Measurements from ENCODE around the gene PLCB3. TPM values are rescaled to one million over a fixed set of nuclear protein-coding genes. Genes with fewer than 3 reads are reported as not detected.

The PLCB3 gene
- total and polyA plus RNA-seq, 10 of the 15 experiments (the other 5 are each of a cell fraction or from before 2014, with no cell fraction given) = 0.03 to 10.3 (median 3.3) TPM

DNA sequence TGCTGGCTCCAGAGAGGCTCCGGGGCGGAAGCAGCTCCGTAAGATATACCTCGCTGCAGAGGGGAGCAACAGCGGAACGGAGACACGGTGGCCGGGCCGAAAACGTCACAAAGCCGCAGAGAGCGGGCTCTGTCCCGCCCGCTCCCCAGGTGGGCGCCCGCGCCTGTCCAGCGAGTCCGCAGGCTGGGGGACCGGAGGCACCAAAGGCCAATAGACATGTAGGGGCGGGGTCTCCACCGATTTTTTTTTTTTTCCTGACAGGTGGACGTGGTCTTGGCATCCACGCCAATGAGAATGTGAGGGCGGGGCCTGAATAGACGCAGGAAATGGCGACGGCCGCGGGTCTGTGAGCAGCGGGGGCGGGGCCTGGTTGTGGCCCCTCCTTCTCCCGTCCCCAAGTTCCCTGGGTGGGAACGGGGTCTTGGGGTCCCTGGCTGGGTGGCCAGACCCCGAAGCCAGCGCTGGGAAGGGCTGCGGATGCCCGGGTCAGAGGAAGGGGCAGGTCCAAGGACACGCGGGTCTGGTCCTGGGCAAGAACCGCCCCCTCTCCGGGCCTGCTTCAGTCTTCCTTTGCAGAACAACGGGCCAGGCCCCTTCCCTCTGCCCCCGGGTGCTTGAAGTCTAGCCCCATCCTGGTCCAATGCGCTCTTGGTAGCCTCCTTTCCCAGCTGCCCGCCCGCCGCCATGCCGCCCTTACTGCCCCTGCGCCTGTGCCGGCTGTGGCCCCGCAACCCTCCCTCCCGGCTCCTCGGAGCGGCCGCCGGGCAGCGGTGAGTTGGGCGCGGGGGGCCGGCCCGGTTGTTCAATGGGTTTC is 21.0 kb upstream of the PLCB3 start, which contains the start of gene DNAJC4 (continued):
- TF ChIP-seq, protein P1, sequence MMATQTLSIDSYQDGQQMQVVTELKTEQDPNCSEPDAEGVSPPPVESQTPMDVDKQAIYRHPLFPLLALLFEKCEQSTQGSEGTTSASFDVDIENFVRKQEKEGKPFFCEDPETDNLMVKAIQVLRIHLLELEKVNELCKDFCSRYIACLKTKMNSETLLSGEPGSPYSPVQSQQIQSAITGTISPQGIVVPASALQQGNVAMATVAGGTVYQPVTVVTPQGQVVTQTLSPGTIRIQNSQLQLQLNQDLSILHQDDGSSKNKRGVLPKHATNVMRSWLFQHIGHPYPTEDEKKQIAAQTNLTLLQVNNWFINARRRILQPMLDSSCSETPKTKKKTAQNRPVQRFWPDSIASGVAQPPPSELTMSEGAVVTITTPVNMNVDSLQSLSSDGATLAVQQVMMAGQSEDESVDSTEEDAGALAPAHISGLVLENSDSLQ (IDR thresholded peaks at IDR 0.05) = peak; percentile 84
- TF ChIP-seq SREBF1 (IDR thresholded peaks at IDR 0.05; ENCODE audit: low read length) (no peak), RELA (IDR thresholded peaks at IDR 0.05; ENCODE audit: borderline replicate concordance, partially characterized antibody) (peak; percentile 11), IKZF1 (conservative IDR thresholded peaks at IDR 0.05) (0 out of 2 replicates have a peak, but pooled peaks have one; percentile 47), SIN3A (IDR thresholded peaks at IDR 0.05; ENCODE audit: low read depth, low read length) (no peak), BACH1 (IDR thresholded peaks at IDR 0.05; ENCODE audit: borderline replicate concordance) (peak; percentile 63; the same call in 1 of the 2 replicates), HDAC6 (IDR thresholded peaks at IDR 0.05; ENCODE audit: unreplicated experiment) (no peak), NR2F1 (conservative IDR thresholded peaks at IDR 0.05) (peak; percentile 53; the same call in 1 of the 2 replicates), SMC3 (IDR thresholded peaks at IDR 0.05; ENCODE audit: borderline replicate concordance, low read length) (no peak), RAD51 (IDR thresholded peaks at IDR 0.05) (no peak), ZNF274 (IDR thresholded peaks at IDR 0.05; ENCODE audit: insufficient read depth, insufficient read length) (no peak), POLR2A (IDR thresholded peaks at IDR 0.05; ENCODE audit: low read depth, low read length) (peak; percentile 80), DPF2 (IDR thresholded peaks at IDR 0.05) (0 out of 2 replicates have a peak, but pooled peaks have one; percentile 49), SMAD5 (IDR thresholded peaks at IDR 0.05; ENCODE audit: low read depth) (no peak), TBL1XR1 (IDR thresholded peaks at IDR 0.05; ENCODE audit: low read depth, low read length) (no peak), POU2F2 (IDR thresholded peaks at IDR 0.05; ENCODE audit: borderline replicate concordance, low read depth, low read length) (no peak), MEF2B (IDR thresholded peaks at IDR 0.05; ENCODE audit: partially characterized antibody, poor library complexity, severe bottlenecking) (no peak)
- TF ChIP-seq, protein P2, sequence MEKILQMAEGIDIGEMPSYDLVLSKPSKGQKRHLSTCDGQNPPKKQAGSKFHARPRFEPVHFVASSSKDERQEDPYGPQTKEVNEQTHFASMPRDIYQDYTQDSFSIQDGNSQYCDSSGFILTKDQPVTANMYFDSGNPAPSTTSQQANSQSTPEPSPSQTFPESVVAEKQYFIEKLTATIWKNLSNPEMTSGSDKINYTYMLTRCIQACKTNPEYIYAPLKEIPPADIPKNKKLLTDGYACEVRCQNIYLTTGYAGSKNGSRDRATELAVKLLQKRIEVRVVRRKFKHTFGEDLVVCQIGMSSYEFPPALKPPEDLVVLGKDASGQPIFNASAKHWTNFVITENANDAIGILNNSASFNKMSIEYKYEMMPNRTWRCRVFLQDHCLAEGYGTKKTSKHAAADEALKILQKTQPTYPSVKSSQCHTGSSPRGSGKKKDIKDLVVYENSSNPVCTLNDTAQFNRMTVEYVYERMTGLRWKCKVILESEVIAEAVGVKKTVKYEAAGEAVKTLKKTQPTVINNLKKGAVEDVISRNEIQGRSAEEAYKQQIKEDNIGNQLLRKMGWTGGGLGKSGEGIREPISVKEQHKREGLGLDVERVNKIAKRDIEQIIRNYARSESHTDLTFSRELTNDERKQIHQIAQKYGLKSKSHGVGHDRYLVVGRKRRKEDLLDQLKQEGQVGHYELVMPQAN (conservative IDR thresholded peaks at IDR 0.05) = 0 out of 2 replicates have a peak, but pooled peaks have one; percentile 40
- TF ChIP-seq, protein P3, sequence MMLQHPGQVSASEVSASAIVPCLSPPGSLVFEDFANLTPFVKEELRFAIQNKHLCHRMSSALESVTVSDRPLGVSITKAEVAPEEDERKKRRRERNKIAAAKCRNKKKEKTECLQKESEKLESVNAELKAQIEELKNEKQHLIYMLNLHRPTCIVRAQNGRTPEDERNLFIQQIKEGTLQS (IDR thresholded peaks at IDR 0.05; ENCODE audit: borderline replicate concordance, extremely low read depth, low read depth, low read length) = no peak
- TF ChIP-seq, protein P4, sequence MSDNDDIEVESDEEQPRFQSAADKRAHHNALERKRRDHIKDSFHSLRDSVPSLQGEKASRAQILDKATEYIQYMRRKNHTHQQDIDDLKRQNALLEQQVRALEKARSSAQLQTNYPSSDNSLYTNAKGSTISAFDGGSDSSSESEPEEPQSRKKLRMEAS (IDR thresholded peaks at IDR 0.05; ENCODE audit: low read depth, low read length) = no peak; the same call in none of the 2 replicates
- TF ChIP-seq, protein P5, sequence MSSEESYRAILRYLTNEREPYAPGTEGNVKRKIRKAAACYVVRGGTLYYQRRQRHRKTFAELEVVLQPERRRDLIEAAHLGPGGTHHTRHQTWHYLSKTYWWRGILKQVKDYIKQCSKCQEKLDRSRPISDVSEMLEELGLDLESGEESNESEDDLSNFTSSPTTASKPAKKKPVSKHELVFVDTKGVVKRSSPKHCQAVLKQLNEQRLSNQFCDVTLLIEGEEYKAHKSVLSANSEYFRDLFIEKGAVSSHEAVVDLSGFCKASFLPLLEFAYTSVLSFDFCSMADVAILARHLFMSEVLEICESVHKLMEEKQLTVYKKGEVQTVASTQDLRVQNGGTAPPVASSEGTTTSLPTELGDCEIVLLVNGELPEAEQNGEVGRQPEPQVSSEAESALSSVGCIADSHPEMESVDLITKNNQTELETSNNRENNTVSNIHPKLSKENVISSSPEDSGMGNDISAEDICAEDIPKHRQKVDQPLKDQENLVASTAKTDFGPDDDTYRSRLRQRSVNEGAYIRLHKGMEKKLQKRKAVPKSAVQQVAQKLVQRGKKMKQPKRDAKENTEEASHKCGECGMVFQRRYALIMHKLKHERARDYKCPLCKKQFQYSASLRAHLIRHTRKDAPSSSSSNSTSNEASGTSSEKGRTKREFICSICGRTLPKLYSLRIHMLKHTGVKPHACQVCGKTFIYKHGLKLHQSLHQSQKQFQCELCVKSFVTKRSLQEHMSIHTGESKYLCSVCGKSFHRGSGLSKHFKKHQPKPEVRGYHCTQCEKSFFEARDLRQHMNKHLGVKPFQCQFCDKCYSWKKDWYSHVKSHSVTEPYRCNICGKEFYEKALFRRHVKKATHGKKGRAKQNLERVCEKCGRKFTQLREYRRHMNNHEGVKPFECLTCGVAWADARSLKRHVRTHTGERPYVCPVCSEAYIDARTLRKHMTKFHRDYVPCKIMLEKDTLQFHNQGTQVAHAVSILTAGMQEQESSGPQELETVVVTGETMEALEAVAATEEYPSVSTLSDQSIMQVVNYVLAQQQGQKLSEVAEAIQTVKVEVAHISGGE (CRISPR knock-in tag; IDR thresholded peaks at IDR 0.05) = no peak
